ENCODE results near the gene ITPR1.

Gene ITPR1

DNA sequence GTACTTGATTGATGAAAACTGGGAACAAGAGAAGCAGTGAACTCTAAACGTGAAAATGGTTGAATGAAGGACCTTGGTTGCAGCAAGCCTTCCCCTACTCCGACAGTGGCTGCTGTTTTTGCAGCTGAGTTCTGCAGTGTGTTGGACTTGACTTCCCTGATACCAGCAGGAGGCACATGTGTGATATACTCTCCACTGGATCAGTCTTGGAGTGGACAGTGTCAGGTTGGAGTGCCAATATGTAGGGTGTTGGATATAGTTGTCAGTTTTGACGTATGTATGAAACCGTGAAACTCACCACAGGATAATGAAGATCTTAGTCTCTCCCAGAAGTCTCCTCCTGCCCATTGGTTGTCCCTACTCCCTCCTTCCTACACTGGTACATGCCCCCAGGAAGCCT lies 106.5 kb downstream of the ITPR1 start:
- TF ChIP-seq CSRNP3 (CRISPR knock-in tag; IDR thresholded peaks at IDR 0.05): no peak
- ATAC-seq: no peak

- TF ChIP-seq PPARA (CRISPR knock-in tag; IDR thresholded peaks at IDR 0.05; ENCODE audit: borderline replicate concordance): no peak
- no peak for TF ChIP-seq OSR1 (CRISPR knock-in tag; IDR thresholded peaks at IDR 0.05)
- no peak for TF ChIP-seq ZC3H10 (CRISPR knock-in tag; IDR thresholded peaks at IDR 0.05)
- TF ChIP-seq ISL1 (CRISPR knock-in tag; IDR thresholded peaks at IDR 0.05): no peak
- TF ChIP-seq ZNF70 (CRISPR knock-in tag; IDR thresholded peaks at IDR 0.05): no peak
- no peak for TF ChIP-seq RARB (CRISPR knock-in tag; IDR thresholded peaks at IDR 0.05)
- TF ChIP-seq, protein P1, sequence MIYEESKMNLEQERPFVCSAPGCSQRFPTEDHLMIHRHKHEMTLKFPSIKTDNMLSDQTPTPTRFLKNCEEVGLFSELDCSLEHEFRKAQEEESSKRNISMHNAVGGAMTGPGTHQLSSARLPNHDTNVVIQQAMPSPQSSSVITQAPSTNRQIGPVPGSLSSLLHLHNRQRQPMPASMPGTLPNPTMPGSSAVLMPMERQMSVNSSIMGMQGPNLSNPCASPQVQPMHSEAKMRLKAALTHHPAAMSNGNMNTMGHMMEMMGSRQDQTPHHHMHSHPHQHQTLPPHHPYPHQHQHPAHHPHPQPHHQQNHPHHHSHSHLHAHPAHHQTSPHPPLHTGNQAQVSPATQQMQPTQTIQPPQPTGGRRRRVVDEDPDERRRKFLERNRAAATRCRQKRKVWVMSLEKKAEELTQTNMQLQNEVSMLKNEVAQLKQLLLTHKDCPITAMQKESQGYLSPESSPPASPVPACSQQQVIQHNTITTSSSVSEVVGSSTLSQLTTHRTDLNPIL (CRISPR knock-in tag; IDR thresholded peaks at IDR 0.05; ENCODE audit: low read depth): no peak
- no peak for TF ChIP-seq BACH2 (CRISPR knock-in tag; IDR thresholded peaks at IDR 0.05; ENCODE audit: borderline replicate concordance)
- no peak for TF ChIP-seq ARNTL (CRISPR knock-in tag; IDR thresholded peaks at IDR 0.05; ENCODE audit: borderline replicate concordance, low read depth)
- no peak for TF ChIP-seq GLIS3 (CRISPR knock-in tag; IDR thresholded peaks at IDR 0.05)
- TF ChIP-seq ZNF565 (CRISPR knock-in tag; conservative IDR thresholded peaks at IDR 0.05; ENCODE audit: low read depth): no peak
- no peak for ATAC-seq
Measured at GRCh38 chr3:4600493-4600892, 107.3 kb downstream of the ITPR1 start.

GRCh38 chr3:4601892-4602291 lies 108.7 kb downstream of the ITPR1 start:
- ATAC-seq: no peak
- TF ChIP-seq ZNF8 (CRISPR knock-in tag; IDR thresholded peaks at IDR 0.05): no peak
- no peak for TF ChIP-seq CSRNP3 (CRISPR knock-in tag; IDR thresholded peaks at IDR 0.05)
- no peak for TF ChIP-seq CSDC2 (CRISPR knock-in tag; IDR thresholded peaks at IDR 0.05)
- TF ChIP-seq ESRRG (CRISPR knock-in tag; IDR thresholded peaks at IDR 0.05): no peak
- TF ChIP-seq, protein P1 (CRISPR knock-in tag; IDR thresholded peaks at IDR 0.05; ENCODE audit: low read depth): no peak
- no peak for TF ChIP-seq ZC3H10 (CRISPR knock-in tag; IDR thresholded peaks at IDR 0.05)
- TF ChIP-seq TCF4 (CRISPR knock-in tag; IDR thresholded peaks at IDR 0.05; ENCODE audit: borderline replicate concordance): no peak
- TF ChIP-seq RARB (CRISPR knock-in tag; IDR thresholded peaks at IDR 0.05): no peak
- TF ChIP-seq ISL1 (CRISPR knock-in tag; IDR thresholded peaks at IDR 0.05): no peak
- TF ChIP-seq ZNF70 (CRISPR knock-in tag; IDR thresholded peaks at IDR 0.05): no peak
- TF ChIP-seq BACH2 (CRISPR knock-in tag; IDR thresholded peaks at IDR 0.05; ENCODE audit: borderline replicate concordance): no peak
- TF ChIP-seq SNAI2 (CRISPR knock-in tag; IDR thresholded peaks at IDR 0.05): no peak
- TF ChIP-seq ZNF565 (CRISPR knock-in tag; conservative IDR thresholded peaks at IDR 0.05; ENCODE audit: low read depth): no peak
- no peak for TF ChIP-seq OSR1 (CRISPR knock-in tag; IDR thresholded peaks at IDR 0.05)
- TF ChIP-seq, protein P2, sequence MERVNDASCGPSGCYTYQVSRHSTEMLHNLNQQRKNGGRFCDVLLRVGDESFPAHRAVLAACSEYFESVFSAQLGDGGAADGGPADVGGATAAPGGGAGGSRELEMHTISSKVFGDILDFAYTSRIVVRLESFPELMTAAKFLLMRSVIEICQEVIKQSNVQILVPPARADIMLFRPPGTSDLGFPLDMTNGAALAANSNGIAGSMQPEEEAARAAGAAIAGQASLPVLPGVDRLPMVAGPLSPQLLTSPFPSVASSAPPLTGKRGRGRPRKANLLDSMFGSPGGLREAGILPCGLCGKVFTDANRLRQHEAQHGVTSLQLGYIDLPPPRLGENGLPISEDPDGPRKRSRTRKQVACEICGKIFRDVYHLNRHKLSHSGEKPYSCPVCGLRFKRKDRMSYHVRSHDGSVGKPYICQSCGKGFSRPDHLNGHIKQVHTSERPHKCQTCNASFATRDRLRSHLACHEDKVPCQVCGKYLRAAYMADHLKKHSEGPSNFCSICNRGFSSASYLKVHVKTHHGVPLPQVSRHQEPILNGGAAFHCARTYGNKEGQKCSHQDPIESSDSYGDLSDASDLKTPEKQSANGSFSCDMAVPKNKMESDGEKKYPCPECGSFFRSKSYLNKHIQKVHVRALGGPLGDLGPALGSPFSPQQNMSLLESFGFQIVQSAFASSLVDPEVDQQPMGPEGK (CRISPR knock-in tag; IDR thresholded peaks at IDR 0.05; ENCODE audit: borderline replicate concordance): no peak
- TF ChIP-seq PPARA (CRISPR knock-in tag; IDR thresholded peaks at IDR 0.05; ENCODE audit: borderline replicate concordance): no peak
- no peak for TF ChIP-seq TSHZ2 (CRISPR knock-in tag; IDR thresholded peaks at IDR 0.05)
- TF ChIP-seq, protein P3, sequence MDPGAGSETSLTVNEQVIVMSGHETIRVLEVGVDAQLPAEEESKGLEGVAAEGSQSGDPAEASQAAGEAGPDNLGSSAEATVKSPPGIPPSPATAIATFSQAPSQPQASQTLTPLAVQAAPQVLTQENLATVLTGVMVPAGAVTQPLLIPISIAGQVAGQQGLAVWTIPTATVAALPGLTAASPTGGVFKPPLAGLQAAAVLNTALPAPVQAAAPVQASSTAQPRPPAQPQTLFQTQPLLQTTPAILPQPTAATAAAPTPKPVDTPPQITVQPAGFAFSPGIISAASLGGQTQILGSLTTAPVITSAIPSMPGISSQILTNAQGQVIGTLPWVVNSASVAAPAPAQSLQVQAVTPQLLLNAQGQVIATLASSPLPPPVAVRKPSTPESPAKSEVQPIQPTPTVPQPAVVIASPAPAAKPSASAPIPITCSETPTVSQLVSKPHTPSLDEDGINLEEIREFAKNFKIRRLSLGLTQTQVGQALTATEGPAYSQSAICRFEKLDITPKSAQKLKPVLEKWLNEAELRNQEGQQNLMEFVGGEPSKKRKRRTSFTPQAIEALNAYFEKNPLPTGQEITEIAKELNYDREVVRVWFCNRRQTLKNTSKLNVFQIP (CRISPR knock-in tag; IDR thresholded peaks at IDR 0.05; ENCODE audit: borderline replicate concordance, low read depth): no peak
- TF ChIP-seq GLIS3 (CRISPR knock-in tag; IDR thresholded peaks at IDR 0.05): no peak
- no peak for TF ChIP-seq ZFP30 (CRISPR knock-in tag; IDR thresholded peaks at IDR 0.05)

Data from SK-N-SH treated with all-trans-retinoic acid at 6 μM for 48 hours (cell line).